Left ventricle myocardium inferior (tissue), 1 donor: ENCODE data around the gene HOXB13. TPM values are rescaled to one million over a fixed set of nuclear protein-coding genes. Genes with fewer than 3 reads are reported as not detected.

Experiments
- DNase-seq: peaks from one replicate; pipeline ENCODE4 v3.0.0-alpha.2; 2020
- H3K27ac ChIP-seq: fragments of 200-600 bp; replicated peaks from 2 replicates; pipeline ENCODE4 v1.8.0; 2021
- H3K27me3 ChIP-seq: fragments of 200-600 bp; 2 replicates; pipeline ENCODE4 v1.8.0; 2021; ENCODE audit warnings: low read depth
- H3K36me3 ChIP-seq: fragments of 200-600 bp; 2 replicates; pipeline ENCODE4 v1.8.0; 2021
- H3K4me1 ChIP-seq: fragments of 200-600 bp; 2 replicates; pipeline ENCODE4 v1.8.0; 2021
- H3K4me3 ChIP-seq: fragments of 200-600 bp; 2 replicates; pipeline ENCODE4 v1.8.0; 2021; ENCODE audit warnings: mild to moderate bottlenecking, moderate library complexity
- H3K9me3 ChIP-seq: fragments of 200-600 bp; replicated peaks from 2 replicates; pipeline ENCODE4 v1.8.0; 2021
- intact Hi-C: fragments of 100-400 bp; cut with micrococcal nuclease; formaldehyde crosslinking; loops from one replicate; pipeline ENCODE4 v1.11.0; 2022
- total RNA-seq: library from RNA; stranded (reverse); fragmentation: NEBNext Ultra II Directional; extraction: Animal tissue kit (Norgen Biotek cat#: 25700); gene quantifications from one replicate; pipeline ENCODE4 v1.2.1, GENCODE V29; 2021
- TF ChIP-seq, protein P1 (sequence below): fragments of 200-600 bp; IDR thresholded peaks from 2 replicates; pipeline ENCODE4 v1.8.0; 2021; ENCODE audit warnings: antibody characterized with exemption, mild to moderate bottlenecking, borderline replicate concordance
- donor health status: DM: no; HTN: yes; CAD: no; lungs with severe emphysema.

HOXB13 gene
- total RNA-seq, 1 donor from 2014 or later, result not detected

DNA sequence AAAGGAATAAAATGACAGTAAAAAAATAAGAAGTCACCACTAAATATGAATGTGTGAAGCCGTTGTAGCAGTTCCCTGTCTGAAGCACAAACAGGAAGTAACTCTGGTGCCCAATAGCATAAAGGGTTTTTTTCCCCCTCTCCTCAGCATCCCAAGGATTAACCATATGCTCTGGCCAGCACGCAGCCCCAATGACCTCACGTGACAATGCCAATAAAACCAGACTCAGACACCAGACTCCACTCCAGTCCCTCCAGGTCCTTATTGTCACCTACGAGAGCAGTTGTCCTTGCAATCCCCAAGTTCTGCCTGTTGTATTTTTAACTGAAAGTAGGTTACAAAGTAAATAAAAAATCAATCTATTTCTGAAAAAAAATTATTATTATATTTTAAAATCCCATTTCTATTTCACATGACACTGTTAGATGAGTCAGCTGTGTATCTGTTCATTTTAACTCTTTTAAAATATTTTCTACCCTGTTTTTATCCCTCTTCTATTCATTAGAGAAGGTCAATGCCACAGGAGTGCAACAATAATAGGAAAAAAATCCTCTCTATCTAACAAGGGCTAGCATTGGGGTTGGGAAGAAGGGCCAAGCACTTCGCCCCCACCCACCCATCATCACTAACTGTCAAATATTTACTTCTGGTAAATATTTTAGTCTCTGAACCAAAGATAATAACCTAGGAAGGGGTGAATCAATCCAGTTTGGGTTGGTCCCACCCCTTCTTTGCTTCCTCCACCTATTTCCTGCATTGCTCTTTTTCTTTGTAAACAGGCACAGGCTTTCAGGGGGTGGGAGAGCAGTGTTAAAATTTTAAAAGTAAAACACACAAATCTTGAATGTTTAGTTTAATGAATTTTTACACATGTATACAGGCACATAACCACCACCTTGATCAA, 12.8 kb downstream of the HOXB13 start:
- DNase-seq, result no peak
- intact Hi-C loops, result no loop called here
- H3K4me1 ChIP-seq, result peaks cover 14% of the 10 kb centered on the region
- no peak overlapping the region for H3K27ac ChIP-seq
- peaks cover 100% of the 10 kb centered on the region for H3K27me3 ChIP-seq
- H3K9me3 ChIP-seq, result no peaks in the 10 kb centered on the region
- TF ChIP-seq, protein P1, sequence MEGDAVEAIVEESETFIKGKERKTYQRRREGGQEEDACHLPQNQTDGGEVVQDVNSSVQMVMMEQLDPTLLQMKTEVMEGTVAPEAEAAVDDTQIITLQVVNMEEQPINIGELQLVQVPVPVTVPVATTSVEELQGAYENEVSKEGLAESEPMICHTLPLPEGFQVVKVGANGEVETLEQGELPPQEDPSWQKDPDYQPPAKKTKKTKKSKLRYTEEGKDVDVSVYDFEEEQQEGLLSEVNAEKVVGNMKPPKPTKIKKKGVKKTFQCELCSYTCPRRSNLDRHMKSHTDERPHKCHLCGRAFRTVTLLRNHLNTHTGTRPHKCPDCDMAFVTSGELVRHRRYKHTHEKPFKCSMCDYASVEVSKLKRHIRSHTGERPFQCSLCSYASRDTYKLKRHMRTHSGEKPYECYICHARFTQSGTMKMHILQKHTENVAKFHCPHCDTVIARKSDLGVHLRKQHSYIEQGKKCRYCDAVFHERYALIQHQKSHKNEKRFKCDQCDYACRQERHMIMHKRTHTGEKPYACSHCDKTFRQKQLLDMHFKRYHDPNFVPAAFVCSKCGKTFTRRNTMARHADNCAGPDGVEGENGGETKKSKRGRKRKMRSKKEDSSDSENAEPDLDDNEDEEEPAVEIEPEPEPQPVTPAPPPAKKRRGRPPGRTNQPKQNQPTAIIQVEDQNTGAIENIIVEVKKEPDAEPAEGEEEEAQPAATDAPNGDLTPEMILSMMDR, result no peak
- no peak overlapping the region for H3K4me3 ChIP-seq
- H3K36me3 ChIP-seq, result no peaks in the 10 kb centered on the region

DNA sequence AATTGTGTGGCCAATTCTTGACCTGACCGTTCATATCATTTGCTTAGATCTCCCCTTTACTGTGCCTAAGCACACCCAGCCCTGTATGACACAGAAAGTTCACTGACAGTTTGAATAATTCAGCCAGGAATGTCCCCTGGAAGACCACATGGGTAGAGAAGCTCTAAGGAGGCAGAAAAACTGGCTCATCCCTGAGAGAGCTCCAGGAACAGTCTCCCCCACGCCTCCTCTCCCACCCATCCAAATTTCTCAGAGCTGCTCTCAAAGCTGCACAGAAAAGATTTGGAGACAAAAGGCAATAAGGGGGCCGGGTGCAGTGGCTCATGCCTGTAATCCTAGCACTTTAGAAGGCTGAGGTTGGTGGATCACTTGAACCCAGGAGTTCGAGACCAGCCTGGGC, 17.4 kb downstream of the HOXB13 start:
- no peaks in the 10 kb centered on the region for H3K36me3 ChIP-seq
- no peaks in the 10 kb centered on the region for H3K4me1 ChIP-seq
- TF ChIP-seq, protein P1, result no peak
- intact Hi-C loops, result no loop called here
- no peak overlapping the region for H3K4me3 ChIP-seq
- peaks cover 100% of the 10 kb centered on the region for H3K27me3 ChIP-seq
- no peak overlapping the region for H3K27ac ChIP-seq
- no peak for DNase-seq
- no peaks in the 10 kb centered on the region for H3K9me3 ChIP-seq

DNA sequence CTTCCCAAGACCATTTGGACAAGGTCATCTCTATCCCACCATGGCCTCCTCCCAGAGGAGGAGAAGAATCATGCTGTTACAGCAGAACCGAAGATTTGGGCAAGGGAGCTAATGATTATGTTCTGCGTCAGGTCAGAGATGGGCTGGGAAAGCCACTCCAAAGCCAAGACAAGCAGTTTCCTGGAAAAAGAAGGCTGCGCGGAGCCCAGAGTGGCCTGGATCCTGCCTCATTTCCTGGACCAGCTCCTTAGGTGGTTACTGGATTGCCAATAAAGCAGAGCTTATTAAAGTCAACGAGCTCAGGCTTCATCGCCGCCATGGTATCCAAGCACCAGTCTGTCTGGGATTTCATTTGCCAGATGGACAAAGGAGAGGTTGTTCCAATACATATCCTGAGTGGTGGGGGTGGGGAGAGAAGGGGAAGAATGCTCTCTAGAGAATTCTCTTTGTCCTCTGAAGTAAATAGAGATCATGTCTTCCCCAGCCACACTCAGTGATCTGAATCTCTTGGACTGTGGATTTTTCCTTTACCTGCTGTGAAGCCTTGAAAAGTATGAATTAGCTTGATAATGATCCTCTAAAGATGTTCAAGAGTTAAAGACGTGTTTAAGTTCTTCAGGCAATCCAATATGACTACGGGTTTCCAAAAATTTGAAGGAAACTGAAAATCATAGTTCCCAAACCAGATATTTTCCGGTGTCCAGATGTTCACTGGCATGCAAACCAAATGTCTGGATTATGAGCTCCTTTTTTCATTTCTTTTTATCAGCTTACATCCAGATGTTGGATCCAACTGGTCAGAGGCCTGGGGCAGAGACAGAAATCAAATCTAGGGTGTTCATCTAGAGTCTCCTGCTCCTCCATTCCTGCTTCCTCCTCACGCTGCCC, 23.9 kb downstream of the HOXB13 start:
- Histone ChIP-seq H3K36me3 (no peaks in the 10 kb centered on the region), H3K27me3 (peaks cover 99% of the 10 kb centered on the region), H3K27ac (no peak overlapping the region), H3K4me1 (no peaks in the 10 kb centered on the region), H3K9me3 (no peaks in the 10 kb centered on the region), H3K4me3 (no peak overlapping the region)
- no peak for DNase-seq
- TF ChIP-seq, protein P1, result no peak
- intact Hi-C loops, result no loop called here

DNA sequence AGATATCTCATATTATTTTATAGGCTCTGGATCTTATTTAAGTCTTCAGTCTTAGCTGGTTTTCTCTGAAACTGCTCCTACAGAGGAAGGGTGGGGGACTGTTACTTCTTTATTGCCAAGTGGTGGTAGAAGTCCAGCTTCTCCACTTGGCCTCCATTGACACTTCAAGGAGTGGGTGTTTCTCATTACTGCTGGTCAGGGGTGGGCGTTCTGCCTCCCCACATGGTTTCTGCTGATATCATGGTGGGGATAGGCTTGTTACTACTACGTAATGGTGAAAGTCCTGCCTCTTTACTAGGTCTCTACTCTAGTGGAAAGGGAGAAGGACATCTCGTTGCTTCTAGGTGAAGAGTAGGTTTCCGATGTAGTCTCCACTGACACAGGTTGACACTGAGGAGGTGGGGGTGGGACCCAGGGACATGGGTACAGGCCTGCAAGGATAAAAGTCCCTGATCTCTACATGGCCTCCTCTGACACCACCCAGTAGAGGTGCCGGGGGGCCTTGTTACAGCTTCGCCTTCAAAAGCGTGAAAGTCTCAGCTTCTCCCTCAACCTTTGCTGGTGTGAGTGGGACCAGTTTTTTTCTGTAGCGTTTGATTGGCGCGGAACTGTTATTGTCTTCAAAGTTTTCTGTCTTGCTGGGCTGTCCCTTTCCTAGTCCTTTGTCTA, 26.6 kb downstream of the HOXB13 start:
- intact Hi-C loops, result no loop called here
- H3K9me3 ChIP-seq, result no peaks in the 10 kb centered on the region
- no peaks in the 10 kb centered on the region for H3K4me1 ChIP-seq
- peaks cover 99% of the 10 kb centered on the region for H3K27me3 ChIP-seq
- TF ChIP-seq, protein P1, result no peak
- DNase-seq, result no peak
- no peak overlapping the region for H3K27ac ChIP-seq
- H3K36me3 ChIP-seq, result no peaks in the 10 kb centered on the region
- no peak overlapping the region for H3K4me3 ChIP-seq

DNA sequence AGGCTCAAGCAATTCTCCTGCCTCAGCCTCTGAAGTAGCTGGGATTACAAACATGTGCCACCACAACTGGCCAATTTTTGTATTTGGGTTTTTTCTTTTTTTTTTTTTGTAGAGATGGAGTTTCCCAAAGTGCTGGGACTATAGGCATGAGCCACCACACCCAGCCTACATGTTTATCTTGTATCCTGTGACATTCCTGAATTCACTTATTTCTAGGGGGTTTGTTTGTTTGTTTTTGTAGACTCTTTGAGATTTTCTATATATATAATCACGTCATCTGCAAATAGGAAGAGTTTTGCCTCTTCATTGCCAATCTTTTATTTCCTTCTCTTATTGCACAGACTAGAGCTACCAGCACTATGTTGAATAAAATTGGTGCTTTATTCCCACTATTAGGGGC, 35.4 kb downstream of the HOXB13 start:
- H3K27me3 ChIP-seq, result peaks cover 86% of the 10 kb centered on the region

More for the DNA sequence above, 35.4 kb downstream of the HOXB13 start:
- intact Hi-C loops, result no loop called here
- no peaks in the 10 kb centered on the region for H3K4me1 ChIP-seq
- no peak overlapping the region for H3K4me3 ChIP-seq
- peaks cover 8% of the 10 kb centered on the region for H3K9me3 ChIP-seq
- no peak overlapping the region for H3K27ac ChIP-seq
- H3K36me3 ChIP-seq, result no peaks in the 10 kb centered on the region
- DNase-seq, result no peak
- TF ChIP-seq, protein P1, result no peak
